GM13977 (cell line): Measurements from ENCODE around the gene CD46.

Experiments
- DNase-seq: peaks from one replicate; pipeline ENCODE4 v3.0.0; 2012; ENCODE audit warnings: low spot score
- in situ Hi-C: fragments of 300-500 bp; cut with MboI; formaldehyde crosslinking; loops from one replicate; pipeline ENCODE4 v1.12.0; 2022; ENCODE audit warnings: low sequenced_read_pairs, low pct_unique_long_range_greater_than_20kb, mixed read lengths, inconsistent platforms; ENCODE audit not compliant: unreplicated experiment
- TF ChIP-seq, protein P1 (sequence below): IDR thresholded peaks from 2 replicates; pipeline ENCODE4 v1.5.1; 2012; ENCODE audit warnings: mild to moderate bottlenecking, control low read depth; ENCODE audit not compliant: insufficient read depth; ENCODE audit errors: extremely low read depth, missing control alignments

The CD46 gene

DNA sequence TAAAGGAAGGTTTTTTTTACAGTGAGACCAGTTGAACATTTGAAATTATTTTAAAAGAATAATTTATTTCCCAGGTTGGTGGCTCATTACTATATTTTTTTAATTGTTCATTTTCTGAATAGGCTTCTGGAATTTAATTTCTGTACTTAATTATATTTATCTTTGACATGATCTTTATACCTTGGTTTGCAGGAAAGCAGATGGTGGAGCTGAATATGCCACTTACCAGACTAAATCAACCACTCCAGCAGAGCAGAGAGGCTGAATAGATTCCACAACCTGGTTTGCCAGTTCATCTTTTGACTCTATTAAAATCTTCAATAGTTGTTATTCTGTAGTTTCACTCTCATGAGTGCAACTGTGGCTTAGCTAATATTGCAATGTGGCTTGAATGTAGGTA lies 41.5 kb downstream of the CD46 start:
- in situ Hi-C loops: no loop called here
- TF ChIP-seq, protein P1, sequence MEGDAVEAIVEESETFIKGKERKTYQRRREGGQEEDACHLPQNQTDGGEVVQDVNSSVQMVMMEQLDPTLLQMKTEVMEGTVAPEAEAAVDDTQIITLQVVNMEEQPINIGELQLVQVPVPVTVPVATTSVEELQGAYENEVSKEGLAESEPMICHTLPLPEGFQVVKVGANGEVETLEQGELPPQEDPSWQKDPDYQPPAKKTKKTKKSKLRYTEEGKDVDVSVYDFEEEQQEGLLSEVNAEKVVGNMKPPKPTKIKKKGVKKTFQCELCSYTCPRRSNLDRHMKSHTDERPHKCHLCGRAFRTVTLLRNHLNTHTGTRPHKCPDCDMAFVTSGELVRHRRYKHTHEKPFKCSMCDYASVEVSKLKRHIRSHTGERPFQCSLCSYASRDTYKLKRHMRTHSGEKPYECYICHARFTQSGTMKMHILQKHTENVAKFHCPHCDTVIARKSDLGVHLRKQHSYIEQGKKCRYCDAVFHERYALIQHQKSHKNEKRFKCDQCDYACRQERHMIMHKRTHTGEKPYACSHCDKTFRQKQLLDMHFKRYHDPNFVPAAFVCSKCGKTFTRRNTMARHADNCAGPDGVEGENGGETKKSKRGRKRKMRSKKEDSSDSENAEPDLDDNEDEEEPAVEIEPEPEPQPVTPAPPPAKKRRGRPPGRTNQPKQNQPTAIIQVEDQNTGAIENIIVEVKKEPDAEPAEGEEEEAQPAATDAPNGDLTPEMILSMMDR: no peak
- no peak for DNase-seq

DNA sequence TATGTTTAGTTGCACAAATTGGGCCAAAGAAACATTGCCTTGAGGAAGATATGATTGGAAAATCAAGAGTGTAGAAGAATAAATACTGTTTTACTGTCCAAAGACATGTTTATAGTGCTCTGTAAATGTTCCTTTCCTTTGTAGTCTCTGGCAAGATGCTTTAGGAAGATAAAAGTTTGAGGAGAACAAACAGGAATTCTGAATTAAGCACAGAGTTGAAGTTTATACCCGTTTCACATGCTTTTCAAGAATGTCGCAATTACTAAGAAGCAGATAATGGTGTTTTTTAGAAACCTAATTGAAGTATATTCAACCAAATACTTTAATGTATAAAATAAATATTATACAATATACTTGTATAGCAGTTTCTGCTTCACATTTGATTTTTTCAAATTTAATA lies 43.0 kb downstream of the CD46 start:
- in situ Hi-C loops: no loop called here
- TF ChIP-seq, protein P1: no peak
- no peak for DNase-seq

DNA sequence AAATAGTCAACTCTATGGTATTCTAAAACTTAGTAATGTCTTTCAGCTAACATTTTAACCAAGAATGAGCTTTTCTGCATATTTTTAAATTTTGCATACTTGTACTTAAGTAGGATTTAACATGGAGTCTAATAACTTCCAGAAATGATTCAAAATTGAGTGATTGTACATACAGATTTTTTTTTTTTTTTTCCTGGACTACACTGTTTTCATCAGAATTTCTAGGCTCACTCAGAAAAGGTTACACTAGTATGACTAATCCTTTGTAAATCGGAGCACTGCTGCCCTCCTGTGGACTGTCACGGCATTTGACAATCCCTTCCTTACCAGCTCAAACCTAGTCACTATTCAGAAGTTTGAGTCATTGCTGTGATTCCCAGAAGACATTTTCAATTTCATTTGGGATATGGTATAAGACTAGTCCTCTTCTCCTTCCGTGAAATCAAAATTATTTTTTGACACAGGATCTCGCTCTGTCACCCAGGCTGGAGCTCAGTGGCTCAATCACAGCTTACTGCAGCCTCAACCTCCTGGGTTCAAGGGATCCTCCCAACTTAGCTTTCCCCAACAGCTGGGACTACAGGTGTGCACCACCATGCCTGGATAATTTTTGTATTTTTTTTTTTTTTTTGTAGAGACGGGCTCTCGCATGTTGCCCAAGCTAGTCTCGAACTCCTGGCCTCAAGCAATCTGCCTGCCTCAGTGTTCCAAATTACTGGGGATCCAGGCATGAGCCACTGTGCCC lies 45.5 kb downstream of the CD46 start:
- TF ChIP-seq, protein P1: peak; percentile 76
- DNase-seq: peak; percentile 61

DNA sequence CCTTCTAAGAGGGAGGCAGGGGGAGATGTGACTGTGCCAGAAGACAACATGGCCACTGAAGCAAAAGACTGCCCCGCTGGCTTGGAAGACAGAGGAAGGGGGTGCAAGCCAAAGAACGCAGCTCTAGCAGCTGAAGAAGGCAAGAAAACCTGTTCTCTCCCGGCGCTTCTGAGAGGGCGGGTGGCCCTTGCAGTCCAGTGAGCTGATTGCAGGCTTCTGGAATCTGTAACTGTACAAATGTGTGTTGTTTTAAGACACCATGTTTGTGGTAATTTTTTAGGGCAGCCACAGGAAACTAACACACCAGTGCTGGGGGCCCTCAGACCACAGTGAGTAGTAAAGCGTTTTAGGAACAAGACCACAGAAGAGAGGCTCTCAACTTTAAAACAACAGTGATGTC lies 47.0 kb downstream of the CD46 start:
- in situ Hi-C loops: no loop called here

More for the DNA sequence above, 45.5 kb downstream of the CD46 start:
- in situ Hi-C loops: no loop called here

DNA sequence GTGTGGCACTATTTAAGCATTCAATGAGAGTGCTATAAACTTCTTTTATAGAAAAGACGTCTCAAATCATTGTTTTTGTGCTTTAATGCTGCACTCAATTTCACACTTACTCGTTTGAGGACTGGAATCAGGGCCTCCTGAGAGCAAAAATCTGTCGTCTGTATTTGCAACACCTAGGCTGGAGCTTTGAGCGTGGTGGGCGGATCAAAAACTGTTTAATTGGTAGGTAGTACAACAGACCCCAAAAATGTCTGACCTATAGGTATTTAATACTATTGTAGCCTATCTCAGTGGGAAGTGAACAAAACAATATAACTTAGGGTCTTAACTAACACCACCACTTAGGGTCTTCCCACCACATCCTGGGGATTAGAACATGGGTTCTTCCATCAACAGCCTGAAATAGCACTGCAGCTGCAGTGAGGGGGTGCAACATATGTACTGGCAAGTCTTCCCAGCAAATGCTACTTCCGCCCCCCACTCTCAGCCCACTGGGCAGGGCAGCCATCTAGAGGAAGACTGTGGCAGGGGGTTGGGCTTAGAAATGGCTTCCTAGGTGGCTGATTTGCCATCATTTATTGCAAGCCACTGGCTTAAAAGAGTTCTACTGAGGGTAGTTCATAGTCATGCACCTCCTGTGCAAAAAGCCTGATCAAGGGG lies 48.3 kb downstream of the CD46 start:
- in situ Hi-C loops: no loop called here
- DNase-seq: no peak
- TF ChIP-seq, protein P1: no peak

More for the DNA sequence above, 47.0 kb downstream of the CD46 start:
- TF ChIP-seq, protein P1: no peak
- no peak for DNase-seq

DNA sequence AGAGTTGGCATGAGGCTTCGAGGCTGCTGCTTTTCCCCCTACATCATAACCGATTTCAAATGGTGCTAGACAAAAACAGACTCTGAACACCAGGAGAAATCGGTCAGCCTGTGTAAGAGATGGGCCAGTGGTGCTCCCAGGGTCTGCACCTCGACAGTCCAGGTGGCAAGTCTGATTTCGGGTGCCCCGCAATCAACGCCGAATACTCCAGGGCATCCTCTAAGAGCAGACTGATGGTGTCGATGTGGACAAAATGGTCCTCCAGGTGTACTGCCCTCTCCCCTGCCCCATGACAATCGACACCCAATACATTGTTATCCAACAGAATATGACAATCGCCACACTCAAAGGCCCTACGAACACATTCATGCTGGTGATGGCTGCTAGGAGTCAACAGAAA lies 50.0 kb downstream of the CD46 start:
- in situ Hi-C loops: no loop called here
- DNase-seq: no peak
- TF ChIP-seq, protein P1: no peak
